Activated CD4-positive, CD25-positive, alpha-beta regulatory T cell treated with anti-CD3 and anti-CD28 coated beads, Interleukin-2, amount 50 U/mL, for 24 hours (primary cell): ENCODE results near the gene ORC3.
"Not testable (repeated sequence)": the region's sequence is repeated elsewhere in the genome, so short reads cannot be mapped to it uniquely, and the experiment has no call there.

ENCODE experiments used
- ATAC-seq, 2 donors: fragments of 150-1000 bp; cut with Tn5 transposase; one replicate each; pipeline ENCODE4 v1.10.0; 2021; ENCODE audit warnings: mild to moderate bottlenecking in 1 of 2, moderate library complexity in 1 of 2

Gene ORC3

GRCh38 chr6:87699576-87699975 lies 109.6 kb downstream of the ORC3 start:
- ATAC-seq = no peak

DNA sequence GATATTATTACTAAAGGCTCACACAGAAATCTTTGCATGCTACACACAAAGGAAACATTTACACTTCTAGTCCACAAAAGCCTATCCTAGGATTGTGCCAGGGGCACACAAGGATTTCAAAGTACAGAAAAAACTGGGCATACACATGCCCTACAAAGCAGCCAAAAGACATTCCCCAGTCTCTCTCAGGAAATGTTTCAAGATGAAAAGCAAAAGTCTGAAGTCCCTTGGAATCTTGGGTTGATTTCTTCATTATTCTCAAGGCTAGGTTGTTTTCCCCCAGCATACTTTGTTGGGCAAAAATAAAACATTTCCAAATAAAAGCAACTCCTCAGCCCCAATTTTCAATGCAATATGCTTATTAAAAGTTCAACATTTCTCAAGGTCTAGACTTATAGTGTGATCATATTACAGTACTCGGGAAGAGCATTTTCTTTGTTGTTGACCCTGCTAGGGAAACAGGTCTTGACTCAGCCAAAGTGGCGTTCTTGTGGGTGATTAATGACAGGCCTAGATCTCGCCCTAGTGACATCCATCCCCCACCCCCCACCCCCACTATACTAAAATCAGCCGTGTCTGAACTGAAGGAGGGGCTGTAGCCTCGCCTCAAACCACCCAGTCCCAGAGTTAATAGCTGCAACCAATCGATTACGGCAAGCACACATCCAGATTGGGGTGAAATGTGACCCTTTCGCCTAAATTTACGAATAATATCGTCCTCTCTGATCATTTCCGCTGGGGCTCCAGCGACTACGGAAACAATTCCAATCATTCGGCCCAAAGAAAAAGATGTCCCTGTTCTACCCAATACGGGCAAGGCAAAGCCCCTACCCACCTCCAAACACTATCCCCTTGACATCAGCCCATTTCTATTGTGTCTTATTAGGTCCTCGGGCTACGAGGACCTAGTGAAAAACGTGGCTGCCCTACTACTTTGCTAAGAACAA lies 110.7 kb downstream of the ORC3 start:
- peak; percentile 18 for ATAC-seq

- ATAC-seq = no peak
Observed at GRCh38 chr6:87701344-87701675, 111.4 kb downstream of the ORC3 start.

DNA sequence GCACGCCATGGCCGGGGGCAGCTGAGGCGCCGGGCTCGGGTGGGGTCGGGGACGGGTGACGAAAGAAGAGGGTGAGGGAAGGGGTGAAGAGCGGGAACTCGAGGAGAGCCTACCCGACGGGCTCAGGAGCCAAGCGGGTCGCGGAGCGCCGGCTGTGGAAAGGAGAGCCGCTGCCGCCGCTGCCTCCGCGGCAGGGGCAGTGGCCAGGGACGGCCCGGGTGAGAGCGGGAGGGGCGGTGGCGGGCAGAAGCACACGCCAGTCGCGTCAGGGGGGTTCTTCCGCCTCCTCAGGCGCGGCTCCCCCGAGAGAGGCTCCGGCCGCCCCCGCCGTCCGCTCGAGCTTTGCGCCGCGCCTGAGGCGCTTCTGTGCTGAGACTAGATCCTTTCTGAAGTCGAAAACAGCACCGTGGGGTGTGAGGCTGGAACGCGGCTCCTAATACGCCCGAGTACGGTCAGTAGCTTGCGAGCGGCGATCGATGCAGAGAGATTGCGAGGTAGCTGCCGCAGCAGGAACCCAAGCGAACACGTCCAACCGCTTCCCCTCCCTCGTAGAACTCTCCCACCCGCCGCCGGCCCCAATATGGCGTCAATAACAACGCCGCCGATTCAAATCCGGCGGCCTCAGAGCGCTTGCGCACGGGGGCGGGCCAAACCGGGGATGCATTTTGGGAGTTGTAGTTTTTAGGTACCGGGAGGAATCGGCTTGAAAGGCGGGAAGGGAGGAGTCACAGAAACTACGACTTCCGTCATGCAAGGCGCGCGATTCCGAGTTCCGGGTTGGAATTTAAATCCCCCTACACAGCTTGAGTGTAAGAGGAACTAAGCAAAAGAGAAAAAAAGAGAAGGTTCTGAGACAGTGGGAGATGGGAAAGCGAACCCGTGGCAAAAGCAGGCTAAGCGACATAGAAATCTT lies 112.0 kb downstream of the ORC3 start, which contains the start of gene AKIRIN2:
Gene AKIRIN2, minus strand, starts transcription at position 558 of the 913 bp plus-strand sequence. Its CDS starts 549 bp downstream, at position 9.
- ATAC-seq = peak; percentile 64 to 69

DNA sequence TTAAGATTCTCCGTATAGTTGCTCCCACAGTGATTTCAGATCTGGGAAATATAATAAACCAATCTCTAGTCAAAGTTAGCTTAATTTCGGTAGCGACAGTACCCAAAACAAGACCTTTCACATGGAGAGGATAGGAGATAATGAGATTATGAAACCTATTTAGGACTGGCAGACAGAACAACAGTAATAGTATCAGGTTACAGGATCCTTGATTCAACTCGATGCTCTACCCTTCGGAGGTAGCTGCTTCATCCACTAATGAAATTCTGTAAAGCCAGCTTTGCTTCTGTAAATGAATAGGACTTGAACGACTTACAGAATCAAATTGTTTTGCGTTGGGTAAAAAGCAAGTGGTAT lies 112.6 kb downstream of the ORC3 start:
- ATAC-seq = no peak

DNA sequence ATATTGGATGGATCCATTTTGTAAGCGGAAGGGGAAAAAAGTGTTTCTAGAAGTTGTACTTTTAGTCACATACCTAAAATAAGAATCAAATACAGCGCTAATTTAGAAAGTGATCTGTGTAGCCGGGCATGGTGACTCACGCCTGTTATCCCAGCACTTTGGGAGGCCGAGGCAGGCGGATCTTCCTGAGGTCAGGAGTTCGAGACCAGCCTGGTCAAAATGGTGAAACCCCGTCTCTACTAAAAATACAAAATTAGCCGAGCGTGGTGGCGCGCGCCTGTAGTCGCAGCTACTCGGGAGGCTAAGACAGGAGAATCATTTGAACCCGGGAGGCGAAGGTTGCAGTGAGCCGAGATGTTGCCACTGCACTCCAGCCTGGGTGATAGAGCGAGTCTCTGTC lies 113.1 kb downstream of the ORC3 start:
- not testable (repeated sequence) for ATAC-seq

DNA sequence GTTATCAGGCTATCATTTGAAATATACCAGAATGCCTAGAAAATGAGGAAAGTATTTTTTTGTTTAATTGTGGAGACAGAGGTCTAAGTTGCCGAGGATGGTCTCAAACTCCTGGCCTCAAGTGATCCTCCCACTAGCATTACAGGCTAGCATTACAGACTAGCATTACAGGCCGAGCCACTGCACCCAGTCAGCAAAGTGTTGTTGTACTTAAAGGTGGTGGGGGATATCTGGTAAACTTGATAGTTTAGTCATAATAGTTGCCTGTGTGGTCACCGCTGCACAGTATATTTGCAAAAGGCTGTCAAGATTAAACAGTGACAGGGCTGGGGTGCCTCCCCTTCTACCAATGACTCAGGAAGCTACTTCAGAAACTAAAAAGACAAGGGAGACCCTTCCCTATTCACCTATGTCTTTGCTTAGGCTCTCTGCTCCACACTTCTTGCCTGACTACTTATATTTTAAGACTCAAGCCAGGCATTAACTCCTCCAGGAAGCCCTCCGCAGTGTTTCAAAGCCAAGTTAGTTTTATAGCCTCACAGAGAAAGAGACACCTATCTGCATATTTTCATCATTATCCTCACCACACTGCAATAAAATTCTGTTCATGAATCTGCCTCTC lies 115.2 kb downstream of the ORC3 start:
- ATAC-seq = peak; percentile 64 to 71

- ATAC-seq = no peak
Observed at GRCh38 chr6:87706187-87706966, 116.4 kb downstream of the ORC3 start.

DNA sequence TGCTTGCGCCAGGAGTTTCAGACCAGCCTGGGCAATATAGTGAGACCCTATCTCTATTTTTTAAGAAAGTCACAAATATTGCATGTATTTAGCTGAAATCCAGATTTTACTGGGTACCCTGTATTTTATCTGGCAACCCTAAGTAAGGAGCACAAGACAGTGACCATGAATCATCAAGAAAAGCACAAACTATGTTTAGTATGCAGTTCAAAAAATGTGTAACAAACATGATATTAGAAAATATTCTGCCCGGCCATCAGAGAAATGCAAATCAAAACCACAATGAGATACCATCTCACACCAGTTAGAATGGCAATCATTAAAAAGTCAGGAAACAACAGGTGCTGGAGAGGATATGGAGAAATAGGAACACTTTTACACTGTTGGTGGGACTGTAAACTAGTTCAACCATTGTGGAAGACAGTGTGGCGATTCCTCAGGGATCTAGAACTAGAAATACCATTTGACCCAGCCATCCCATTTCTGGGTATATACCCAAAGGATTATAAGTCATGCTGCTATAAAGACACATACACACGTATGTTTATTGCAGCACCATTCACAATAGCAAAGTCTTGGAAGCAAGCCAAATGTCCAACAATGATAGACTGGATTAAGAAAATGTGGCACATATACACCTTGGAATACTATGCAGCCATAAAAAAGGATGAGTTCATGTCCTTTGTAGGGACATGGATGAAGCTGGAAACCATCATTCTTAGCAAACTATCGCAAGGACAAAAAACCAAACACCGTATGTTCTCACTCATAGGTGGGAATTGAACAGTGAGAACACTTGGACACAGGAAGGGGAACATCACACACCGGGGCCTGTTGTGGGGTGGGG lies 118.9 kb downstream of the ORC3 start:
- not testable (repeated sequence) for ATAC-seq

- ATAC-seq = no peak
Observed at GRCh38 chr6:87710090-87710489, 120.2 kb downstream of the ORC3 start.

DNA sequence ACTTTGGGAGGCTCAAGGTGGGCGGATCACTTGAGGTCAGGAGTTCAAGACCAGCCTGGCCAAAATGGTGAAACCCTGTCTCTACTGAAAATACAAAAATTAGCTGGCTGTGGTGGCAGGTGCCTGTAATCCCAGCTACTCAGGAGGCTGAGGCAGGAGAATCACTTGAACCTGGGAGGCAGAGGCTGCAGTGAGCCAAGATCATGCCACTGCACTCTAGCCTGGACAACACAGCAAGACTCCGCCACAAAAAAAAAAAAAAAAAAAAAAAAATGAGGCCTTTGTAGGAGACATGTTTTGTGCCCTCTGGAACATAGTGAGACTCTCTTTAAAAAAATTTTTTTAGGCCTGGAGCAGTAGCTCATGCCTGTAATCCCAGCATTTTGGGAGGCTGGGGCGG lies 122.8 kb downstream of the ORC3 start:
- not testable (repeated sequence) for ATAC-seq

- peak; percentile 50 to 65 for ATAC-seq
Observed at GRCh38 chr6:87714093-87714842, 124.3 kb downstream of the ORC3 start.
